HG02943 (cell line): ENCODE results near the gene SPA17.

Experiments used
- ATAC-seq: cut with Tn5 transposase; IDR thresholded peaks from one replicate; pipeline ENCODE4 v1.9.1; 2021; ENCODE audit warnings: mild to moderate bottlenecking, low read depth, moderate library complexity; ENCODE audit not compliant: unreplicated experiment

Gene SPA17

GRCh38 chr11:124719534-124719933, 45.8 kb downstream of the SPA17 start:
- no peak for ATAC-seq

DNA sequence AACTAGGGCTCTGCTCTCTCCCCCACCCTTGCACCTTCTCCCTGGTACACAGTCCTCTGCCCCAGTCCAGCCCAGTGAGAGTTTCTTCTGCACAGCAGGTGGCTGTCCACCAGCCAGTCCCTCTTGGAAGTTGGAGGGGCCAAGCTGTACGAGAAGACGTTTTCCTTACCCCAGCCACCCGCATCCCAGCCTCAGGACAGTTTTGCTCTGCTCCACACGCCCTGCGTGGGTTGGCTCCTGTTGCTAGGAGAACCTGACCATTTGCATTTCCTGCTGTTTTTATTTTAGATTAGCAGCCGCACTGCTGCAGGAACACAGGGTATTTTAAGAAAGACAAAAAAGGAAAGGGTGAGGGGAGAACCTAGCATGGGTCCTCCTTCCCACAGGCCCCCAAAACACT, 48.5 kb downstream of the SPA17 start:
- no peak for ATAC-seq

DNA sequence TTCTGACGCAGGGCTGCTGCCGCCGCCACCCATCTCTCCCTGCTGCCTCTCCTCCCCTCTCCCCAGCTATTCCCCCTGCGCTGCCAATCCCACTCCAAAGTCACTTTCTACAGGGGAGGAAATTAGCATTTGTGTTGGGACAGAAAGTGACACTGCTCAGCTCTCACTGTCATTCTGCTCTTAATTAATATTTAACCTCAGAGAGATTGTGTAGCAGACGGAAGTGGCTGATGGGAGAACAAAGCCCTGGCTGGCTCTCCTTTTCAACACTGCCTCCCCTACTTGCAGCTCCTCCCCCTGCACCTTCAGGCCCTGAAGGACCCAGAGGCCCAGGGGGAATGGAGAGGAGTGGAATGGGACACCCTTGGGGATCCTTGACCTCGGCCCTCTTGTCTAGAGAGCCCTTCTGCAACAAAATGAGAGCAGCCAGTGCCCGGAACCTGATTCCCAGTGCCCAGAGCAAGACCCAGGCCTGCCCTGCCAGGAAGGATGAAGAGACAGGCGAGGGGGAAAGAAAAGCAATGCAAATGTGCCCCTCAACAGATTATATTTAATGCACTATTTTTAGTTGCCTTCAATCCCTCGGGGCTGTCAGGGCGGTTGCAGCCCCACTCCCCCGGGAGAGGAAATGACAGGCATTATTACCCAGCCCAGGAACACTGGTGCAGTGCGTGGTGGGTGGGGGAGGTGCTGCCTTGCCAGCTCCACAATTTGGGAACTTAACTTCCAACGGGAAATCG, 51.4 kb downstream of the SPA17 start:
- peak; percentile 98 for ATAC-seq

DNA sequence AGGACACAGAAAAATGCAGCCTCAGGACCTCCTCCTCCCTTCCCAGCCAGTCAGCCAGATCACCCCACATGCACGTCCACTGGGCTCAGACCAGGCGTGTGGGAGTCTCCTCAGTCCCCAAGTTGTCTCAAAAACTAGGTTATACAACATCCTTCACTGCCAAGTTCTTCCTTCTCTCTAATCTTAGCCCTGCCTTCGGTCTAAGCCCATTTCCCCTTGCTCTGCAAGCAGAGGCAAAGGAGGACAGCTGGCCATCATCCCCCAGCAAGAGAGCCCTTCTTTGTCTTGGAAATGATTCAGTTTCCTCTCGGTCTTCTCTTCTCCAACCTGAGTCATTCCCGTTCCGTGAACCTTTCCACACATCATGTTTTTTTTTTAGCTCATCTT, 52.0 kb downstream of the SPA17 start:
- ATAC-seq = peak; percentile 4

- ATAC-seq = no peak
Observed at GRCh38 chr11:124727474-124727873, 53.8 kb downstream of the SPA17 start.

DNA sequence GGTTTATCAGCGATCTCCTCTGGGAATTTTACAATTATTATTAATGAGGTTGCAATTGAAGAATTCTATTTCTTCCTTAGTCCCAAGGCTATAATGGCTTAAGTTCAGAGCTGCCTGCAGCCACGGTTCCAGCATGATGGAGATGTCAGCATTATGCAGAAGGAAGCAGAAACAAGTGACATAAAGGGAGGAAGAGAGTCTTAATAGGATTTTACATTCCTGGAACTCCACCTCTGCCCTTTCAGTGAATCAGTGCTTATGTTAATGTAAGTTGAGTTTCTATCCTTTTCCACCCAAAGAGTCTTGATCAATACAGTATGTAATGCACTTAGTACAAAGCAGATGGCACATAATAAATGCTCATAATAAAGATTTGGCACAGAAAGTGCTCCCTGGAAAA, 54.4 kb downstream of the SPA17 start:
- ATAC-seq = no peak

GRCh38 chr11:124729571-124729970, 55.9 kb downstream of the SPA17 start:
- no peak for ATAC-seq

GRCh38 chr11:124732230-124732629, 58.5 kb downstream of the SPA17 start:
- no peak for ATAC-seq

GRCh38 chr11:124736736-124737135, 63.0 kb downstream of the SPA17 start:
- ATAC-seq = no peak

- ATAC-seq = no peak
Observed at GRCh38 chr11:124737638-124738305, 64.1 kb downstream of the SPA17 start.

DNA sequence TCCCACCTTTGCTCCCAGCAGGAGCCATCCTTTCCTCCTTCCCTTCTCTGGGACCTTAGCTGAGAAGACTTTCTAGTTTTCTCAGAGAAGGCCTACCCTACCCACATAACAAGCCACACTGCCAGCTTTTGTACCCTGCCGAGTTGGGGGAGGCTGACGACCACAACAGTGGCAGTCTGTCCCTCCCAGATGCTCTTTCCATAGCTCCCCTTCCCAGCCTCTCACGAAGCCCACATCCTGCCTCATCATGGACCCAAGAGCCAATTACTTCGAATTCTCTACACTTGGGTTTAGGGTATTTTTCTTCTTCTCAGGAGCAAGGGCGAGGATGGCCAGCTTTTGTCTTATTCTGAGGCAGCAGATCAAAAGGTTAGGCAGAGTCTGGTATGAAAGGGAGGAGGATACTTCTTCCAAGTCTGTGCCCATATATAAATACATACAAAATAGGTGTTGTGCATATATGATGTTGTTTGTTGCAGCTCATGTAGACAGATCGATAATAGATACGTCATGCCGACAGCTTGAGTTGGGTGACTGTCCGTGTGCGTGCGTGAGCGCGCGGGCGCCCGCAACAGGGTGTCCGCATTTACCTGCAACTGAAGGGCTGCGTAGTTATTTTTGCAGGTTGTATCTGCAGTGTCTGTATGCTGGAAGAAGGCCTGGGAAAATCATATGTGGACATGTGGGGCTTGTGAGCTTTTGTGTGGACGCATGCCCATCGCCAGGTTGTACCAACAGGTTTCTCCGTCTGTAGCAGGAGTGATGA, 65.2 kb downstream of the SPA17 start:
- no peak for ATAC-seq

- peak; percentile 99 for ATAC-seq
Observed at GRCh38 chr11:124739479-124740276, 66.0 kb downstream of the SPA17 start, which contains the start of gene NRGN. NRGN (plus strand) TSS chr11:124739942; CDS start chr11:124740085, 143 bp downstream.

GRCh38 chr11:124740277-124740882, 66.7 kb downstream of the SPA17 start:
- peak; percentile 41 for ATAC-seq

- ATAC-seq = no peak
Observed at GRCh38 chr11:124742555-124742954, 68.9 kb downstream of the SPA17 start.

DNA sequence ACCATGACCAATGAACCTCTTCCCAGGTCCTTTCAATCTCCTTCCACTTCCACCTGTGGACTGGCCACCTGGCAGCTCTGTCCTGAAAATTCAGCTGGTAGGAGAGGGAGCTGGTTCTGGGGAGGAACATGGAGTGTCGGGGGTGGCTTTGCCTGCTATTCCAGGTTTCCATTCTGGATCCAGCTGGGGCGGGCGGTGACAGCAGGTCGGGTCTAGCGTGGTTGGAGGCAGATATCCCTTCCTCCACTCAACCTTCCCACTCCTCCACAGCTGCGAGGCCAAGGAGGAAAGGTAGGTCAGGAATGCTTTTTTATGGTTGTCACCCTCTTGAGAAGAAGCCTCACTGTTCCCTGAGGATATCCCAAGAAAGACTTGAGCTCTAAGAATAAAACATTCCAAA, 69.3 kb downstream of the SPA17 start:
- ATAC-seq = no peak

DNA sequence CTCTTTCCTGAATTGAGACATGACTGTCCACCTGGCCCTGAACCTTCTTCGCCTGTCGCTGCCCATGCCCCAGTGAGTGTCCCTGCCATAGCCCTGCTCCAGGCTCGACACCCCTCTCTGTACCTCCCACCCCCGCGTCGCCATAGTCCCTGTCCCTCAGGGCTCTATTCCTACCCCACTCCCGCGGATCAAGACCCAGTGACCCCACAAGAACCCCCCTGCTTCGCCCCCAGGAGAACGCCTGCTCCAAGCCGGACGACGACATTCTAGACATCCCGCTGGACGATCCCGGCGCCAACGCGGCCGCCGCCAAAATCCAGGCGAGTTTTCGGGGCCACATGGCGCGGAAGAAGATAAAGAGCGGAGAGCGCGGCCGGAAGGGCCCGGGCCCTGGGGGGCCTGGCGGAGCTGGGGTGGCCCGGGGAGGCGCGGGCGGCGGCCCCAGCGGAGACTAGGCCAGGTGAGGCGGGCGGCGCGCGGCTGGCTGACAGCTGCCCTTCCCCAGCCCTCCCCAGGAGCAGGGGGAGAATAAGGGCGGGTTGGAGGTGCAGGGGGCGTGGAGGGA, 71.6 kb downstream of the SPA17 start:
- ATAC-seq = no peak

- ATAC-seq = peak; percentile 21
Observed at GRCh38 chr11:124745835-124746620, 72.3 kb downstream of the SPA17 start.

- peak; percentile 94 for ATAC-seq
Observed at GRCh38 chr11:124746621-124747243, 73.0 kb downstream of the SPA17 start.
